NCI-H2107 treated with DMSO at 0.1 percent for 48 hours (cell line): Measurements from ENCODE around the gene PIEZO2.

ENCODE experiments used
- DNase-seq: peaks from one replicate; lab custom pipeline; 2025; ENCODE audit not compliant: unreplicated experiment; lab: John Stamatoyannopoulos, UW

Gene PIEZO2

DNA sequence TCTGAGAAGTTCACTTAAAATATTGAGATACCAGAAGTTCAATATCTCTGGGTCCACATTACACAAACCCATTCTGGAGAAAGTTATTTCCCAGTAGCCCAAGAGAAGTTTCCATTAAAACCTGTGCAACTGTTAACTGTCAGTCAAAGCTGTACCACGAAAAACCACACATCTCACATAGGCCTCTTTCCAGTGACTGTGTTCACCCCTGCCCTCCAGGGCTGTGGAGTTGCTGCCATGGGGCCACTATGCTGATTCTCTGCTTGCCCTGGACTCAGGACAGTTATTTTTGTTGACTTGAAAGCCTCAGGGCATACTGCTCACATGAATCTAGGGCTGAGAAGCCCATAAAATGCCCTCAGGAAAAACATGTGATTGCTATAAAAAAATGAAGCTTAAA, 153.8 kb downstream of the PIEZO2 start:
- no peak for DNase-seq

GRCh38 chr18:10989486-10989885, 159.9 kb downstream of the PIEZO2 start:
- DNase-seq, result no peak

DNA sequence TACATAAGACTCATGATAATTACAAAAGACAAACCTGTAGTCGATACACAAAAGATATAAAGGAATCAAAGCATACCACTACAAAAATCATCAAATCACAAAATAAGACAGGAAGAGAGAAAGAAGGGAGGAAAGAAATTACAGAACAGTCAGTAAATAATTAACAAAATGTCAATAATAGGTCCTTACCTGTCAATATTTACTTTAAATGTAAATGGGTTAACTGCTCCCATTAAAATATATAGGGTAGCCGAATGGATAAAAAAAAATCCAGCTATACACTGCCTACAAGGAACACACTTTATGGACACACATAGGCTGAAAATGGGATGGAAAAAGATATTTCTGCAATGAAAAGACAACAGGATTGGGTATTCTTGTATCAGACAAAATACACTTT, 163.7 kb downstream of the PIEZO2 start:
- DNase-seq, result no peak

DNA sequence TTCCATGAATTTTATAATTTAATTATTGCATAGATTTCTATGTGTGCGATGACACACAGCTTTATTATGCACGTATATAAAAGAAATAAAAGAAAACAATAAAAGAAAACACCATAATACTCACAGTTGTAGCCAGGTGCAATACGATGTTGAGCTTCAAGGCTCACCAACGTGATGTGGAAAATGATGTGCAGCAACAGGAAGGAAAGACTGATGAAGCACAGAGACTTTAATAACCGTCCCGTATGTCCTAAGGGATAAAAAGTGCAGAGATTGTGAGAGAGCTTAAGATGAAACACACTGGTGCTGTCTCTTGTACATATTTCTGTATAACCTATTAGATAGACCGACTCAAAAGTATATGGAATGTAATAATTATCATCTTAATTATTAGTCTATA, 170.0 kb downstream of the PIEZO2 start:
- no peak for DNase-seq

GRCh38 chr18:10977042-10977441, 172.3 kb downstream of the PIEZO2 start:
- no peak for DNase-seq

GRCh38 chr18:10973567-10974203, 175.7 kb downstream of the PIEZO2 start:
- no peak for DNase-seq

DNA sequence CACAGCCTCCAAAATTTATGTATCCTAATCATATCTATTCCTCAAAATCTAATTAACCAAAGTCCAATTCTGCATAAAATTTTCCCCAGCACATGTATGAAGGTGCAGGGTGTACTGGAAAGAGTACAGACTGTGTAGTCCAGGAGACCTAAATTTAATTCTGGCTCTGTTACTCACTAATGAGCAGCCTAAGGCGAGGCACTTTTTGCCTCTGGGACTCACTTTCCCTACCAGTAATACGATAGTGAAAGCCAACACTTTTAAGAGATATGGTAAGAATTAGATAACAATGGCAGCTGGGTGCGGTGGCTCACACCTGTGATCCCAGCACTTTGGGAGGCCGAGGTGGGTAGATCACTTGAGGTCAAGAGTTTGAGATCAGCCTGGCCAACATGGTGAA, 177.7 kb downstream of the PIEZO2 start:
- DNase-seq, result no peak

DNA sequence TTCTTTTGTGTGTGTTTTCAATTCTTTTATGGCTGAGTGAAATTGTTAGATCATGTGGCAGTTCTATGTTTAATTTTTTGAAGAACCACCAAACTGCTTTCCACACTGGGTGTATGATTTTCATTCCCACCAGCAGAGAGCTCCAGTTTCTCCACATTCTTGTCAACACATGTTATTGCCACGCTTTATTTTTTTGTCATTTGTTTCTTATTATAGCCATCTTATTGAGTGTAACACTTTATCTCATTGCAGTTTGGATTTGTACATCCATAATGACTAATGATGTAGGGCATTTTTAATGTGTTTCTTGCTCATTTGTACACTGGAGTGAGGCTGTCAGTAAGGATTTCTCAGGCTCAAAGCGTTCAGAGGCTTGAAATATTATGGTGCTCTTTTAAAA, 184.2 kb downstream of the PIEZO2 start:
- no peak for DNase-seq

DNA sequence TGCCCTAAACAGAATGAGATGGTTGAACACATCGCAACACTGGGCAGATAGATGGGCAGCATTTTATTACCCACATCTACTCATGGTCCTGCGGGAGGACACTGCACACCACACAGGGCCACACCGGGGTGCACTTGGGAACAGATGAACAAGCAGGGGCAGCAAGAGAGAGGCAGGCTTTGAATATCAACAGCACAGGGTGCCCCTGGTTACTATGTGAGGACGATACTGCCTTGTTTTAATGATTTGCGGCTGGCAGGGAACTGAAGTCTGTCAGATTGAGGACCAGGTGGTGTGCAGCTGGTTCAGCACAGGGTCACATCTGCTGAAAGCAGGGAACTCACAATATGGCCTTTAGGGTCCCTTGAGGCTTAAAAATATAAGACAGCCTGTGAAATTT, 195.7 kb downstream of the PIEZO2 start:
- DNase-seq, result no peak

GRCh38 chr18:10951631-10952544, 197.5 kb downstream of the PIEZO2 start:
- DNase-seq, result no peak

- no peak for DNase-seq
Observed at GRCh38 chr18:10950876-10951630, 198.3 kb downstream of the PIEZO2 start.

GRCh38 chr18:10950080-10950875, 199.1 kb downstream of the PIEZO2 start:
- DNase-seq, result no peak

DNA sequence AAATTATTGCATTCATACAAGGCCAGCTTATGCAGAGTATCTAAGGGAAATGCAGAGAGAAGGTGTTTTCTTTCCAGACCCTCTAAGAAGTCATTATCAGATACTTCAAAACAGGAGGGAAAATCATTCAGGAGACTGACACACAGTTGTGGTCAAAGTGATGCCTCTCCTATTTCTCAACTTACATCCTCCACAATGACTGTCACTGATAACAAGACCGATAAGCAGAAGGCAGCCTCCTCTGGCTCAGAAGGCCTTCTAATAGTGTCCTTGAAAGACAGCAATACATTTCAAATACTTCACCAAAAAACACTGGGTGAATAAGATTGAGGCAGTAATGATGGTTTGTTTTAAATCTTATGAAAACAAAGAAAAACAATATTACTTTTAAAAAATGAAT, 199.7 kb downstream of the PIEZO2 start:
- no peak for DNase-seq

GRCh38 chr18:10948421-10948820, 200.9 kb downstream of the PIEZO2 start:
- DNase-seq, result no peak

DNA sequence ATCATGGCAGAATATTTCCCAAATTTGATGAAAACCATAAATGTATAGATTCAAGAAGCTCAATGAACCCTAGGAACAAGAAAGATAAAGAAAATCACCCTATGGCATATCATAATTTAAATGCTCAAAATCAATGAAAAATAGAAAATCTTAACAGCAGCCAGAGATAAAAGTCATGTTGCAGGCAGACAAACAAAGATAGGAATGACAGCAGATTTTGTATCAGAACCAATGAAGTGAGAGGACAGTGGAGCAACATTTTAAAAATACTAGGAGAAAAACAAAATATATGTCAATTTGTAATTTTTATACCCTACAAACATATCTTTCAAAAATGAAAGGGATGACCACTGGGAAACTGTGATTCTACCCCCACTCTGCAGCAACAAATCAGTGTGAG, 203.3 kb downstream of the PIEZO2 start:
- no peak for DNase-seq

DNA sequence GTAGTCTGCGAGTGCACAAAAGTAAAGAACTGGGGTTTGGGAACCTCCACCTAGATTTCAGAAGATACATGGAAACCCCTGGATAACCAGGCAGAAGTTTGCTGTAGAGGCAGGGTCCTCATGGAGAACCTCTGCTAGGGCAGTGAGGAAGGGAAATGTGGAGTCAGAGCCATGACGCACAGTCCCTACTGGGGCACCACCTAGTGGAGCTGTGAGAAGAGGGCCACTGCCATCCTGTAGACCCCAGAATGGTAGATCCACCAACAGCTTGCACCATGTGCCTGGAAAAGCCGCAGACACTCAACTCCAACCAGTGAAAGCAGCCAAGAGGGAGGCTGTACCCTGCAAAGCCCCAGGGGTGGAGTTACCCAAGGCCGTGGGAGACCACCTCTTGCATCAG, 206.4 kb downstream of the PIEZO2 start:
- DNase-seq, result no peak

GRCh38 chr18:10939822-10940221, 209.5 kb downstream of the PIEZO2 start:
- no peak for DNase-seq

GRCh38 chr18:10937743-10938640, 211.4 kb downstream of the PIEZO2 start:
- DNase-seq, result no peak

GRCh38 chr18:10936176-10937053, 213.0 kb downstream of the PIEZO2 start:
- no peak for DNase-seq
